HEK293T (cell line): ENCODE data around the gene SAYSD1.
"Not testable (repeated sequence)": the region's sequence is repeated elsewhere in the genome, so short reads cannot be mapped to it uniquely, and the experiment has no call there.

ENCODE experiments used
- CTCF ChIA-PET: fragments of 350-600 bp; formaldehyde crosslinking; extraction: SDS; loops from one replicate; lab custom pipeline; 2021; ENCODE audit warnings: antibody characterized with exemption, inconsistent platforms; lab: Yijun Ruan, JAX
- POLR2A ChIA-PET: fragments of 350-600 bp; formaldehyde crosslinking; extraction: SDS; loops from one replicate; lab custom pipeline; 2020; ENCODE audit warnings: antibody characterized with exemption, inconsistent platforms; lab: Yijun Ruan, JAX
- DNase-seq: peaks from one replicate; pipeline ENCODE4 v3.0.0; 2012; ENCODE audit warnings: mixed read lengths; ENCODE audit errors: extremely low spot score
- ARNT ChIP-seq: fragments of 450-650 bp; IDR thresholded peaks from 2 replicates; pipeline ENCODE4 v1.6.1; 2017; ENCODE audit warnings: mild to moderate bottlenecking
- CTBP1 ChIP-seq: fragments of 450-650 bp; IDR thresholded peaks from 2 replicates; pipeline ENCODE4 v1.6.1; 2016; ENCODE audit warnings: borderline replicate concordance
- ELF4 ChIP-seq: fragments of 450-650 bp; IDR thresholded peaks from 2 replicates; pipeline ENCODE4 v1.6.1; 2017; ENCODE audit warnings: antibody characterized with exemption
- FOXA1 ChIP-seq: fragments of 450-650 bp; IDR thresholded peaks from 2 replicates; pipeline ENCODE4 v1.6.1; 2016; ENCODE audit warnings: mild to moderate bottlenecking
- FOXK2 ChIP-seq: fragments of 450-650 bp; IDR thresholded peaks from 2 replicates; pipeline ENCODE4 v1.6.1; 2016; ENCODE audit warnings: mild to moderate bottlenecking
- FOXM1 ChIP-seq: fragments of 450-650 bp; IDR thresholded peaks from 2 replicates; pipeline ENCODE4 v1.6.1; 2017; ENCODE audit warnings: mild to moderate bottlenecking, borderline replicate concordance
- HDGF ChIP-seq: fragments of 450-650 bp; IDR thresholded peaks from 2 replicates; pipeline ENCODE4 v1.6.1; 2017; ENCODE audit warnings: antibody characterized with exemption, borderline replicate concordance
- L3MBTL2 ChIP-seq: fragments of 450-650 bp; conservative IDR thresholded peaks from 2 replicates; pipeline ENCODE4 v1.6.1; 2016; ENCODE audit warnings: mild to moderate bottlenecking
- LEF1 ChIP-seq: fragments of 450-650 bp; IDR thresholded peaks from 2 replicates; pipeline ENCODE4 v1.6.1; 2017; ENCODE audit warnings: mild to moderate bottlenecking, borderline replicate concordance
- NFRKB ChIP-seq: fragments of 450-650 bp; IDR thresholded peaks from 2 replicates; pipeline ENCODE4 v1.6.1; 2016; ENCODE audit warnings: mild to moderate bottlenecking, moderate library complexity
- PKNOX1 ChIP-seq: fragments of 450-650 bp; IDR thresholded peaks from 2 replicates; pipeline ENCODE4 v1.6.1; 2016
- SP1 ChIP-seq: fragments of 450-650 bp; IDR thresholded peaks from 2 replicates; pipeline ENCODE4 v1.6.1; 2017
- SUZ12 ChIP-seq: fragments of 450-650 bp; IDR thresholded peaks from 2 replicates; pipeline ENCODE4 v1.6.1; 2016; ENCODE audit warnings: mild to moderate bottlenecking
- TARDBP ChIP-seq: fragments of 450-650 bp; IDR thresholded peaks from 2 replicates; pipeline ENCODE4 v1.6.1; 2016
- ZNF384 ChIP-seq: fragments of 450-650 bp; IDR thresholded peaks from 2 replicates; pipeline ENCODE4 v1.6.1; 2016

The SAYSD1 gene

GRCh38 chr6:39137245-39137644 is 22.3 kb upstream of the SAYSD1 start:
- DNase-seq, result peak; percentile 26
- CTCF ChIA-PET, result interaction anchor here (0.9 kb wide), 1 partner anchor 140 kb away, joined by 3 read pairs; no protein-coding TSS in a partner anchor
- TF ChIP-seq FOXA1 (no peak), ARNT (no peak), ELF4 (no peak), FOXK2 (no peak), L3MBTL2 (no peak), HDGF (no peak), CTBP1 (no peak), SP1 (no peak), SUZ12 (no peak), ZNF384 (no peak), LEF1 (no peak), TARDBP (no peak)
- POLR2A ChIA-PET, result interaction anchor here (1.4 kb wide), 1 partner anchor 22 kb away, joined by 4 read pairs; the partner anchor contains the start of gene SAYSD1

- CTCF ChIA-PET, DNase-seq, POLR2A ChIA-PET: not testable (repeated sequence)
Observed at GRCh38 chr6:39136207-39136606, 21.2 kb upstream of the SAYSD1 start.

- CTCF ChIA-PET, DNase-seq, POLR2A ChIA-PET: not testable (repeated sequence)
Observed at GRCh38 chr6:39134761-39135160, 19.8 kb upstream of the SAYSD1 start.

GRCh38 chr6:39130691-39131090 is 15.7 kb upstream of the SAYSD1 start:
- DNase-seq, result no peak
- CTCF ChIA-PET, result interaction anchor here (0.8 kb wide), 1 partner anchor 129 kb away, joined by 5 read pairs; no protein-coding TSS in a partner anchor
- TF ChIP-seq SP1 (no peak), PKNOX1 (no peak), NFRKB (no peak), FOXM1 (no peak)
- POLR2A ChIA-PET, result interaction anchor here (3.0 kb wide), 1 partner anchor 16 kb away, joined by 13 read pairs; the partner anchor contains the start of gene SAYSD1

GRCh38 chr6:39128832-39129231 is 13.8 kb upstream of the SAYSD1 start:
- ChIA-PET CTCF (no interaction called here), POLR2A (interaction anchor here (3.0 kb wide), 1 partner anchor 14 kb away, joined by 13 read pairs; the partner anchor contains the start of gene SAYSD1)

GRCh38 chr6:39128106-39128505 is 13.1 kb upstream of the SAYSD1 start:
- ChIA-PET CTCF (no interaction called here), POLR2A (interaction anchor here (3.0 kb wide), 1 partner anchor 13 kb away, joined by 13 read pairs; the partner anchor contains the start of gene SAYSD1)
- no peak for TF ChIP-seq FOXK2
- no peak for TF ChIP-seq SP1
- DNase-seq, result no peak

More at GRCh38 chr6:39128832-39129231, 13.8 kb upstream of the SAYSD1 start:
- TF ChIP-seq ZNF384 (no peak), SP1 (no peak), L3MBTL2 (no peak), SUZ12 (no peak), CTBP1 (no peak)
- DNase-seq, result no peak

- TF ChIP-seq FOXA1, result no peak
- no peak for TF ChIP-seq SUZ12
- TF ChIP-seq HDGF, result no peak
- no peak for TF ChIP-seq SP1
- no peak for TF ChIP-seq L3MBTL2
- no peak for TF ChIP-seq ELF4
- TF ChIP-seq FOXK2, result no peak
- no peak for TF ChIP-seq ARNT
- DNase-seq, result no peak
- CTCF ChIA-PET, result interaction anchor here (0.6 kb wide), 1 partner anchor 32 kb away, joined by 5 read pairs; no protein-coding TSS in a partner anchor
- POLR2A ChIA-PET, result interaction anchor here (2.7 kb wide), 1 partner anchor 9 kb away, joined by 14 read pairs; the partner anchor contains the start of gene SAYSD1
Observed at GRCh38 chr6:39124114-39124513, 9.1 kb upstream of the SAYSD1 start.

GRCh38 chr6:39118921-39119320 is 3.9 kb upstream of the SAYSD1 start:
- DNase-seq, result no peak
- TF ChIP-seq FOXA1 (no peak), NFRKB (no peak), ARNT (no peak), FOXK2 (no peak), FOXM1 (no peak)
- CTCF ChIA-PET, result no interaction called here
- POLR2A ChIA-PET, result no interaction called here

- POLR2A ChIA-PET, result interaction anchor here (0.9 to 2.2 kb wide), 11 partner anchors 9 to 174 kb away, joined by 3 to 14 read pairs (median 5); no protein-coding TSS in a partner anchor
- CTCF ChIA-PET, result interaction anchor here (2.0 kb wide), 1 partner anchor 12 kb away, joined by 7 read pairs; no protein-coding TSS in a partner anchor
- no peak for DNase-seq
- no peak for TF ChIP-seq FOXA1
- peak; percentile 65 for TF ChIP-seq L3MBTL2
- TF ChIP-seq CTBP1, result no peak
Observed at GRCh38 chr6:39114388-39114703, 640 bp downstream of the SAYSD1 start.
